Measurements from ENCODE around the gene PDCL3.

PDCL3 gene

DNA sequence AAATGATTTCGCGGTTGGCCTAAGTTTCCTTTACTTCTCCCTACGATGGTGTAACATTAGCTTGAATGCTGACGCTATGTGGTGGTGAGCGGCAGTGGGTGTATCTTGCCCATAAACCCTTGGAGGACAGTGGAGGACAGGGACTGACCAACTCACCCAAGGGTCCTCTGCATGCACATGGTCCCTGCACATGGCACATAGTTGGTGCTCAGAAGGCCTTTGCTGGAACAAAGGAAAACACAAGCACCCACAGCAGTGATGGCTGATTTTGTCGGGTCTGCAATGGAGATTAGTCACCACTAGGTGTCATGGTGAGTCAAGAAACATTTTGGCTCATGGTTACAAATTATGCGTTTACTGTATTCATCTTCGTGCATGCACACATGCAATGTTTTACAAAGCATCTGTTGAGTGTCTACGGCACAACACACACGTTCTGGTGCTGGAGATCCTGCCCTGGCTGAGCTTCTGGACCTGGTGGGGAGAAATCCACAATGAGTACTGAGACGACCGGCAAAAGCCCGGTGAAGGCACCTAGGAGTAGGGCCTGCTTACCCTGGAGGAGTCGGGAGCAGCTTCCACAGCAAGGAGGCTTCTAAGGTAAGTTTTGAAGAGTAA is 44.0 kb downstream of the PDCL3 start:
- no peak overlapping the region for H3K4me3 ChIP-seq (ENCODE audit: low read depth, low read length)
- peak; percentile 22 for DNase-seq (ENCODE audit: low read depth)
- TF ChIP-seq, protein P1, sequence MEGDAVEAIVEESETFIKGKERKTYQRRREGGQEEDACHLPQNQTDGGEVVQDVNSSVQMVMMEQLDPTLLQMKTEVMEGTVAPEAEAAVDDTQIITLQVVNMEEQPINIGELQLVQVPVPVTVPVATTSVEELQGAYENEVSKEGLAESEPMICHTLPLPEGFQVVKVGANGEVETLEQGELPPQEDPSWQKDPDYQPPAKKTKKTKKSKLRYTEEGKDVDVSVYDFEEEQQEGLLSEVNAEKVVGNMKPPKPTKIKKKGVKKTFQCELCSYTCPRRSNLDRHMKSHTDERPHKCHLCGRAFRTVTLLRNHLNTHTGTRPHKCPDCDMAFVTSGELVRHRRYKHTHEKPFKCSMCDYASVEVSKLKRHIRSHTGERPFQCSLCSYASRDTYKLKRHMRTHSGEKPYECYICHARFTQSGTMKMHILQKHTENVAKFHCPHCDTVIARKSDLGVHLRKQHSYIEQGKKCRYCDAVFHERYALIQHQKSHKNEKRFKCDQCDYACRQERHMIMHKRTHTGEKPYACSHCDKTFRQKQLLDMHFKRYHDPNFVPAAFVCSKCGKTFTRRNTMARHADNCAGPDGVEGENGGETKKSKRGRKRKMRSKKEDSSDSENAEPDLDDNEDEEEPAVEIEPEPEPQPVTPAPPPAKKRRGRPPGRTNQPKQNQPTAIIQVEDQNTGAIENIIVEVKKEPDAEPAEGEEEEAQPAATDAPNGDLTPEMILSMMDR (IDR thresholded peaks at IDR 0.05; ENCODE audit: low read depth, low read length, missing control alignments) = peak; percentile 85

DNA sequence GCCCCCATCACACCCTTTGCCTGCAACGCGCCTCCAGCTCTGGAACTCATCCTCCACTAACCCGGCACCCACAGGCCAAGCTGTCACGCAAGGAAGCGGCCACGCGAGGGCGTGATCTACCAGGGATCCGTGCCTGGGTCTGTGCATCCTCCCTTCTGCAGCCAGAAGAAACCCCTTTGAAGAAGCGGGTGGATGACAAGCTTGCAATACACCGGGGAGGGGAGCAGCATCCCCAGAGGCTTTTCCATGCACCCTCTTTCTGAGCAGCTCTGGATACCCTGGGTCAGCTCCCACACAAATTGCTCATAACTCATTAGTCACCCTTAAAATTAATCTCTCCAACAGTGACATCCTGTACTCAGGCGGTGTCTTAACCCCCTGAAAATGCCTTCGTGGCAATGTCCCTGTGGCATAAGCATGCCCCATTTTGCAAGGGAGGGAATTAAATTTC is 47.6 kb downstream of the PDCL3 start:
- TF ChIP-seq, protein P1 (IDR thresholded peaks at IDR 0.05; ENCODE audit: low read depth, low read length, missing control alignments) = peak; percentile 75
- DNase-seq (ENCODE audit: low read depth) = no peak
- H3K4me3 ChIP-seq (ENCODE audit: low read depth, low read length) = no peak overlapping the region

DNA sequence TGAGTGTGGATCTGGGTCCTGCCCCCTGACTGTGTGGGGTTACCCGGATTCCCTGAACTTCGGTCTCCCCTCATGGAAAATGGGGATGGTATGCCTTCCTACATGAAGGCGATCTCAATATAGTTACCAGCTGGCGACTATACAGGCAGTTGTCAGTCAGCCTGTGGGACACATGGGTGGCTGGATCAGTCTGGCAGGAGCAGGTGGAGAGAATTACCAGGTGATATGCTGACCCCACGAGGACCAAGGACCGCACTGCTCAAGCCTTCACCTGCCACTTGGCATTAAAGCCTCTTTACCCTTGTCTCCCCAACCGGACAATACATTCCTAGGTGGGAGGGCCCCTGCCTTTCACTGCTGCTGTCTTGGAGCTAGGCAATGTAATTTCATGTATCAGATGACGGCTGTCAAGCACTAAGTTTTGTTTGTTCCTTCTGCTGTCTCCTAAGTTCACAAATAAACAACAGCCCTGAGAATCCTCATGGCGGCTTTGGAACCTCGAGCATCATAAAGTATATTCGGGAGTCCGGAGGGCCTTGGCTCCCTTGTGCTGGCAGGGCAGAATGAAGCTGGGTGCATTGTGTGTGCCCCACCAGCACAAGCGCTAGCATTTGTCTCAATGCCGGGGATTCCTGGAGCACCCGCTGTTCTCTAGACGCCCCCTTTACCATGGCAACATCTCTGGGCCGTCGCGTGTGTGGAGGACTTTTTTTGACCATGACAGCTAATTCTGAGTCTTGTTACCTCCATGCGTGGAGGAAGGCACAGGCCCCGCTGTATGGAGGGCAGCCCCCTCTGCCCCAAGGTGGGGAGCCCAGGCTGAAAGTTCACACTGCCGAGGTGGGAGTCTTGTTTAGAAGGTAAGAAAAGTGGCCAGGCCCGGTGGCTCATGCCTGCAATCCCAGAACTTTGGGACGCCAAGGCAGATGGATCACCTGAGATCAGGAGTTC is 48.6 kb downstream of the PDCL3 start:
- TF ChIP-seq, protein P1 (IDR thresholded peaks at IDR 0.05; ENCODE audit: low read depth, low read length, missing control alignments) = no peak
- no peak for DNase-seq (ENCODE audit: low read depth)
- no peak overlapping the region for H3K4me3 ChIP-seq (ENCODE audit: low read depth, low read length)

DNA sequence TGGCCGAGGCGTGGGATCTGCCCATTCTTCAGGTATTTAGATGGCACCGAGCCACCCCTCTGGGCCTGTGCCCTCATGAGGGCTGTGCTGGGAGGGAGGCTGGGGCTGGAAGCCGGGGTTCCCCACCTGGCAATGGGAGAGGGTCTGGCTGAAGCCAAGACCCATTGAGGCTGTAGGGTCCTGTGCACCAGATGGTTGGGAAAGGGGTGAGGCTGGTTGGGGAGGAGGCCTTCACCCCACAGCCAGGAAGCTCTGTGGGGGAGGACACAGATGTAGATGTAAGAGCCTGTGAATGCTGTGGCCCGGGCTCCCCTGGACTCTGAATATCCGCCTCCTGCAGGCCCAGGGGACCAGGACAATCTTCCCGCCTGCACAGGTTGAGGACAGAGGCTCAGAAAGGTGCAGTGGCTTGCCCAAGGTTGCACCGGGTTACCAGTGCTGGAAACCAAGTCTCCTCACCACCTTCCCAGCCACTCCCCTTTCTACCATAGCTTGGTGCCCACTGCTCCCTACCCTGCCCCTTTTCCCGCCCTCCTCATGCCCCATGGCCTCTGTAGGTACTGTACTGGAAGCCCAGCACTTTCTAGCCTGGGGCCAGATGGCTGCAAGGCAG is 49.7 kb downstream of the PDCL3 start:
- no peak for DNase-seq (ENCODE audit: low read depth)
- TF ChIP-seq, protein P1 (IDR thresholded peaks at IDR 0.05; ENCODE audit: low read depth, low read length, missing control alignments) = no peak
- no peak overlapping the region for H3K4me3 ChIP-seq (ENCODE audit: low read depth, low read length)

DNA sequence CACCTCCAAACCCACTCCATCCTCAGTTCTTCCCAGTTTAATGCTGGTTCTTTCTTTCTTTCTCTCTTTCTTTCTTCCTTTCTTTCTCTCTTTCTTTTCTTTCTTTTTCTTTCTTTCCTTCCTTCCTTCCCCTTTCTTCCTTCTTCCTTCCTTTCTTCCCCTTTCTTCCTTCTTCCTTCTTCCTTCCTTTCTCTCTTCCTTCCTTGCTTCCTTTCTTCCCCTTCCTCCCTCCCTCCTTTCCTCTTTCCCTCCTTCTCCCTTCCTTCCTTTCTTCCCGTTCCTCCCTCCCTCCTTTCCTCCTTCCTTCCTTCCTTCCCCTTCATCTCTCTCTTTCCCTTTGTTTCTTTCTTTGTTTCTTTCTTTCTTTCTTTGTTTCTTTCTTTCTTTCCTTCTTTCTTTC is 50.9 kb downstream of the PDCL3 start:
- no peak for DNase-seq (ENCODE audit: low read depth)
- no peak overlapping the region for H3K4me3 ChIP-seq (ENCODE audit: low read depth, low read length)
- TF ChIP-seq, protein P1 (IDR thresholded peaks at IDR 0.05; ENCODE audit: low read depth, low read length, missing control alignments) = no peak

DNA sequence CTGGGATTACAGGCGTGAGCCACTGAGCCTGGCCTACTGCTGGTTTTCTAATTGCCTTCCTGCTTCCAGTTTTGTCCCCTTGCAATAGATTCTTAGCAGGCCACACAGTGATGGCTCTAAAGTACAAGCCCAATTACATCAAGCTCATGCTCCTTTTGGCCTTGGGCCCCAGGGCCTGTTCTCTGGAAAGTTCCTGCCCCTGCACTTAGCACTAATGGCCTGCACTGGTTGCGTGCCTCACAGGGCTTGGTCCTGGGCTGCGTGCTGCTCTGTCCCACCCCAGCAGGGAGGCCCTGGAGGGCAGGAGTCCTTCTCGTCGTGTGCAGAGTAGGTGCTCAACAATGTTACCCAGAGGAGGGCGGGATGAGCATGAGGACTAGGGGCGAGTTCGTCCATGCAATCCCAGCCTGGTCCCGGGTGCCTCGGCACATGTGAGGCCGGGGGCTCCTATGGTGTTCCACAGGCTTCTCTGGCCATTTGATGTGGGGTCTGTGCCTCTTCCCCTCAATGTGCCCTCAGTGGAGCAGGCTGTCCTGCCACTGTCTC is 51.7 kb downstream of the PDCL3 start:
- no peak for DNase-seq (ENCODE audit: low read depth)
- TF ChIP-seq, protein P1 (IDR thresholded peaks at IDR 0.05; ENCODE audit: low read depth, low read length, missing control alignments) = no peak
- H3K4me3 ChIP-seq (ENCODE audit: low read depth, low read length) = no peak overlapping the region
